ENCODE results near the gene KIAA0753. TPM values are rescaled to one million over a fixed set of nuclear protein-coding genes. Genes with fewer than 3 reads are reported as not detected.

Gene KIAA0753
- total and polyA plus RNA-seq, 2 of the 13 experiments (the other 11 are each of a cell fraction or from before 2014, with no cell fraction given), result 5.2 to 9.1 TPM

- TF ChIP-seq KIAA2018 (CRISPR knock-in tag; IDR thresholded peaks at IDR 0.05; ENCODE audit: borderline replicate concordance) (no peak), JUND (CRISPR knock-in tag; IDR thresholded peaks at IDR 0.05) (no peak; the same call in 1 of the 2 replicates), MYC (CRISPR knock-in tag; IDR thresholded peaks at IDR 0.05; ENCODE audit: borderline replicate concordance) (no peak), BHLHE40 (IDR thresholded peaks at IDR 0.05; ENCODE audit: low read length) (no peak), ZNF263 (CRISPR knock-in tag; IDR thresholded peaks at IDR 0.05) (no peak), ZNF318 (CRISPR knock-in tag; IDR thresholded peaks at IDR 0.05) (no peak), CHD4 (IDR thresholded peaks at IDR 0.05; ENCODE audit: borderline replicate concordance, low read length) (no peak), ZNF484 (CRISPR knock-in tag; IDR thresholded peaks at IDR 0.05; ENCODE audit: borderline replicate concordance, low read depth) (no peak), ZNF607 (CRISPR knock-in tag; IDR thresholded peaks at IDR 0.05; ENCODE audit: borderline replicate concordance) (no peak), SP4 (CRISPR knock-in tag; IDR thresholded peaks at IDR 0.05) (no peak)
These were observed 42.7 kb upstream of the KIAA0753 start (continued) for GRCh38 chr17:6683081-6683684.
